Endothelial cell of umbilical vein (primary cell): ENCODE results near the gene ALPK1. TPM values are rescaled to one million over a fixed set of nuclear protein-coding genes. Genes with fewer than 3 reads are reported as not detected.

Experiments
- BruUV-seq: library from RNA; stranded (reverse); fragments of 400-500 nt; replicated peaks from 2 replicates; lab custom pipeline; 2021; lab: Mats Ljungman, UMichigan
- CTCF ChIA-PET: fragments of 300-600, 350-600 bp; sonication (Branson Sonifier 250); formaldehyde crosslinking; loops from one replicate; lab custom pipeline; 2021; ENCODE audit warnings: antibody characterized with exemption, inconsistent platforms; lab: Charles Lee
- POLR2A ChIA-PET: fragments of 300-600, 350-600 bp; sonication (Branson Sonifier 250); formaldehyde crosslinking; loops from one replicate; lab custom pipeline; 2021; ENCODE audit warnings: antibody characterized with exemption, inconsistent platforms; lab: Charles Lee
- DNase-seq: peaks from one replicate; pipeline ENCODE4 v3.0.0-alpha.2; 2011; ENCODE audit warnings: low read depth, low spot score
- FAIRE-seq: peaks from 2 replicates; lab custom pipeline; 2011; peaks lifted over from hg19 to GRCh38; lab: Jason Lieb, UNC
- H2AFZ ChIP-seq: 2 replicates; pipeline ENCODE4 v1.6.0; 2012; ENCODE audit warnings: low read depth, low read length, control low read depth, inconsistent platforms
- H3K27ac ChIP-seq: 2 replicates; pipeline ENCODE4 v1.5.1; 2011; ENCODE audit warnings: low read depth, mild to moderate bottlenecking, control low read depth, low read length, moderate library complexity; ENCODE audit not compliant: insufficient read depth
- H3K27me3 ChIP-seq, 2 experiments: 2 replicates each; pipeline versions ENCODE4 v1.6.0 to v1.6.1; 2011; ENCODE audit warnings: low read length in 2 of 2, mixed read lengths in 1 of 2; ENCODE audit not compliant: control insufficient read depth in 2 of 2, insufficient read depth in 2 of 2
- H3K36me3 ChIP-seq, 2 experiments: 2 replicates in 1 of 2; 3 replicates in 1 of 2; pipeline ENCODE4 v1.5.1; 2011; ENCODE audit warnings: low read length in 2 of 2, mild to moderate bottlenecking in 1 of 2, moderate library complexity in 1 of 2; ENCODE audit not compliant: control insufficient read depth in 2 of 2, insufficient read depth in 2 of 2; ENCODE audit errors: extremely low read depth in 1 of 2
- H3K4me1 ChIP-seq: 3 replicates; pipeline ENCODE4 v1.5.1; 2011; ENCODE audit warnings: mild to moderate bottlenecking, low read length; ENCODE audit not compliant: control insufficient read depth, insufficient read depth; ENCODE audit errors: extremely low read depth
- H3K4me2 ChIP-seq: 2 replicates; pipeline ENCODE4 v1.6.1; 2011; ENCODE audit warnings: low read length, control low read depth, mixed read lengths; ENCODE audit not compliant: insufficient read depth
- H3K4me3 ChIP-seq, 3 experiments: fragments of 200-600 bp in 1 of 3; sonication (generic), shearing (Covaris generic) in 1 of 3; replicated peaks in 1 of 3; 2 replicates each; pipeline ENCODE4 v1.5.1; 2011 to 2016; ENCODE audit warnings: control low read depth in 3 of 3, low read length in 3 of 3, mild to moderate bottlenecking in 2 of 3, inconsistent platforms in 1 of 3, low read depth in 1 of 3, moderate library complexity in 1 of 3; ENCODE audit not compliant: insufficient read depth in 1 of 3
- H3K79me2 ChIP-seq: 2 replicates; pipeline ENCODE4 v1.6.0; 2012; ENCODE audit warnings: low read length, inconsistent platforms; ENCODE audit not compliant: control insufficient read depth, insufficient read depth
- H3K9ac ChIP-seq: replicated peaks from 2 replicates; pipeline ENCODE3; 2011; ENCODE audit warnings: low read length, control low read depth; ENCODE audit not compliant: insufficient read depth; ENCODE audit errors: extremely low read depth
- H3K9me1 ChIP-seq: replicated peaks from 3 replicates; pipeline ENCODE4 v1.6.0; 2011; ENCODE audit warnings: mild to moderate bottlenecking, low read length; ENCODE audit not compliant: control insufficient read depth, insufficient read depth; ENCODE audit errors: extremely low read depth
- H3K9me3 ChIP-seq: replicated peaks from 2 replicates; pipeline ENCODE4 v1.5.1; 2012; ENCODE audit warnings: low read length, inconsistent platforms; ENCODE audit not compliant: control insufficient read depth, insufficient read depth
- H4K20me1 ChIP-seq: replicated peaks from 2 replicates; pipeline ENCODE3; 2011; ENCODE audit warnings: mild to moderate bottlenecking, low read length; ENCODE audit not compliant: control insufficient read depth, insufficient read depth; ENCODE audit errors: extremely low read depth
- EZH2 ChIP-seq: IDR thresholded peaks from 2 replicates; pipeline ENCODE4 v1.6.1; 2012; ENCODE audit warnings: borderline replicate concordance, low read depth, mild to moderate bottlenecking, moderate library complexity, low read length, inconsistent platforms; ENCODE audit not compliant: severe bottlenecking
- FOS ChIP-seq: IDR thresholded peaks from 2 replicates; pipeline ENCODE4 v1.6.1; 2011; ENCODE audit warnings: mild to moderate bottlenecking, low read length, moderate library complexity, borderline replicate concordance; ENCODE audit not compliant: insufficient read depth
- GATA2 ChIP-seq: IDR thresholded peaks from 2 replicates; pipeline ENCODE4 v1.7.0; 2011; ENCODE audit warnings: low read depth, mild to moderate bottlenecking, moderate library complexity, mixed read lengths, low read length; ENCODE audit not compliant: insufficient read length, insufficient read depth
- JUN ChIP-seq: IDR thresholded peaks from 2 replicates; pipeline ENCODE4 v1.6.1; 2011; ENCODE audit warnings: borderline replicate concordance, low read depth; ENCODE audit not compliant: insufficient read length, insufficient read depth
- MYC ChIP-seq: IDR thresholded peaks from one replicate; pipeline ENCODE4 v1.6.1; 2011; ENCODE audit warnings: mild to moderate bottlenecking, low read depth, low read length
- POLR2A ChIP-seq: IDR thresholded peaks from 2 replicates; pipeline ENCODE4 v1.6.1; 2012; ENCODE audit warnings: low read depth, mild to moderate bottlenecking, control low read depth, low read length
- POLR2AphosphoS5 ChIP-seq: IDR thresholded peaks from 2 replicates; pipeline ENCODE4 v1.6.1; 2012; ENCODE audit warnings: low read depth, mild to moderate bottlenecking, control low read depth, low read length, moderate library complexity; ENCODE audit not compliant: insufficient read depth
- dilution Hi-C: fragments of 300-500 bp; cut with MboI; formaldehyde crosslinking; loops from one replicate; pipeline ENCODE4 v1.15.0; 2019; ENCODE audit warnings: low sequenced_read_pairs; ENCODE audit not compliant: extremely low pct_ligation_motif_present
- intact Hi-C: fragments of 100-400 bp; cut with micrococcal nuclease; formaldehyde crosslinking; loops from one replicate; pipeline ENCODE4 v1.10.0; 2022
- polyA plus RNA-seq, 4 experiments: library from polyadenylated mRNA; depleted of rRNA in 3 of 4; stranded (reverse) in 3 of 4; unstranded in 1 of 4; fragments of >200 nt; gene quantifications; 2 replicates each; pipeline versions ENCODE4 v1.2.1 to v1.2.3, GENCODE V29; 2011 to 2012; ENCODE audit warnings: missing spikeins in 1 of 4
- total RNA-seq: library from RNA; stranded (reverse); gene quantifications from 2 replicates; pipeline ENCODE4 v1.2.3, GENCODE V29; 2021
- TF ChIP-seq, protein P1 (sequence below), 2 donors: IDR thresholded peaks; 1 replicate in 1 of 2; 2 replicates in 1 of 2; pipeline ENCODE4 v1.5.1; 2011; ENCODE audit warnings: low read length in 2 of 2, mild to moderate bottlenecking in 2 of 2, moderate library complexity in 2 of 2, control low read depth in 1 of 2, inconsistent platforms in 1 of 2, low read depth in 1 of 2; ENCODE audit not compliant: insufficient read depth in 1 of 2; ENCODE audit errors: extremely low read depth in 1 of 2
- TF ChIP-seq, protein P2 (sequence below): IDR thresholded peaks from 2 replicates; pipeline ENCODE4 v1.6.1; 2011; ENCODE audit not compliant: insufficient read depth, insufficient read length

The ALPK1 gene
- total and polyA plus RNA-seq, 2 donors (not counting 3 experiments of a cell fraction or from before 2014, with no cell fraction given), result 1.4 to 5.5 TPM

GRCh38 chr4:112448306-112449132 is 151.3 kb downstream of the ALPK1 start:
- TF ChIP-seq, protein P1, sequence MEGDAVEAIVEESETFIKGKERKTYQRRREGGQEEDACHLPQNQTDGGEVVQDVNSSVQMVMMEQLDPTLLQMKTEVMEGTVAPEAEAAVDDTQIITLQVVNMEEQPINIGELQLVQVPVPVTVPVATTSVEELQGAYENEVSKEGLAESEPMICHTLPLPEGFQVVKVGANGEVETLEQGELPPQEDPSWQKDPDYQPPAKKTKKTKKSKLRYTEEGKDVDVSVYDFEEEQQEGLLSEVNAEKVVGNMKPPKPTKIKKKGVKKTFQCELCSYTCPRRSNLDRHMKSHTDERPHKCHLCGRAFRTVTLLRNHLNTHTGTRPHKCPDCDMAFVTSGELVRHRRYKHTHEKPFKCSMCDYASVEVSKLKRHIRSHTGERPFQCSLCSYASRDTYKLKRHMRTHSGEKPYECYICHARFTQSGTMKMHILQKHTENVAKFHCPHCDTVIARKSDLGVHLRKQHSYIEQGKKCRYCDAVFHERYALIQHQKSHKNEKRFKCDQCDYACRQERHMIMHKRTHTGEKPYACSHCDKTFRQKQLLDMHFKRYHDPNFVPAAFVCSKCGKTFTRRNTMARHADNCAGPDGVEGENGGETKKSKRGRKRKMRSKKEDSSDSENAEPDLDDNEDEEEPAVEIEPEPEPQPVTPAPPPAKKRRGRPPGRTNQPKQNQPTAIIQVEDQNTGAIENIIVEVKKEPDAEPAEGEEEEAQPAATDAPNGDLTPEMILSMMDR (IDR thresholded peaks at IDR 0.05; ENCODE audit: extremely low read depth in 1 of 2, insufficient read depth in 1 of 2, low read depth in 1 of 2, low read length in 2 of 2), result no peak
- no peak for TF ChIP-seq EZH2
- TF ChIP-seq FOS, result no peak
- TF ChIP-seq POLR2A, result no peak
- no peak for TF ChIP-seq JUN
- TF ChIP-seq MYC, result no peak
- TF ChIP-seq POLR2AphosphoS5, result no peak
- TF ChIP-seq GATA2, result no peak
- TF ChIP-seq, protein P2, sequence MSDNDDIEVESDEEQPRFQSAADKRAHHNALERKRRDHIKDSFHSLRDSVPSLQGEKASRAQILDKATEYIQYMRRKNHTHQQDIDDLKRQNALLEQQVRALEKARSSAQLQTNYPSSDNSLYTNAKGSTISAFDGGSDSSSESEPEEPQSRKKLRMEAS, result no peak
- H3K4me1 ChIP-seq, result no peaks in the 10 kb centered on the region
- H3K36me3 ChIP-seq, result no peaks in the 10 kb centered on the region
- ChIA-PET POLR2A (no interaction called here), CTCF (no interaction called here)
- no peak overlapping the region for H2AFZ ChIP-seq
- dilution Hi-C loops, result no loop called here
- no TSS peak for BruUV-seq
- H3K9me1 ChIP-seq, result no peaks in the 10 kb centered on the region
- no peaks in the 10 kb centered on the region for H3K79me2 ChIP-seq
- FAIRE-seq (no peak), DNase-seq (no peak)
- intact Hi-C loops, result no loop called here
- H3K4me3 ChIP-seq, result no peak overlapping the region
- H4K20me1 ChIP-seq, result no peaks in the 10 kb centered on the region
- no peaks in the 10 kb centered on the region for H3K9me3 ChIP-seq
- no peak overlapping the region for H3K4me2 ChIP-seq
- no peak overlapping the region for H3K27ac ChIP-seq
- H3K9ac ChIP-seq, result no peak overlapping the region
- peaks cover 0 to 1% of the 10 kb centered on the region in 2 experiments for H3K27me3 ChIP-seq
